ENCODE measurements around the gene MX2. TPM values are rescaled to one million over a fixed set of nuclear protein-coding genes. Genes with fewer than 3 reads are reported as not detected.
A peak's percentile ranks its signal among the peaks of the same experiment; 100 is the strongest.

MX2 gene
- total and polyA plus RNA-seq, 2 donors (not counting 1 experiment from before 2014, with no cell fraction given) = 51.2 to 64.3 TPM

DNA sequence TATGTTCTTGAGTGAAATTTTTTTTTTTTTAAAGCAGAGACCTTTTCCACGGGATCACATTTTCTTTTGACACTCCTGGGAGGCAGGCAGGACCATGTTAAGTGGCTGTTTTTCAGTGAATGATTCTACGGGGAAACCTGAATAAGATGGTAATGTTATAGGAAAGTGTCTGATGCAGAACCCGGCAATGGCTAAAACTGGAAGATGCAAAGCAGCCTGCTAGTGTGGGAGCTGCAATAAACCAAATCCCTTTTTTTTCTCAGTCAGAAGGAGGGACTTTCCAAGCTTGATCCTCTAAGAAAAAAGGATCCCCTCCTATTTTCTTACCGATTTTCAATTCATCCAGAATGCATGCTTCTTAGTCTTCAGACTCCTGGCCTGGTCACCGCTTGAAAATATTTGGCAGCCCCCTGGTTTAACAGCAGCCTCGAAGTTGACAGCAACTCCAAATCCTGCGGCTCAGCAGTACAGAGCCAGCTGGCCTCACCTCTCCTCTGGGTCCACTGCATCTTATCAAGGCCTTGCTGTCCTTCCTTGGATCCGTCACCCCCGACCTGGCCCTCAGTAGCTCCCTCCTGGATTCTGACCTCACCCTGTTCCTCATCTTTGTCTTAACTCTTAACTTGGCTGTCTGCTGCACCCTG lies 5.6 kb downstream of the MX2 start:
- no peak for DNase-seq
- H3K27ac Mint-ChIP-seq = peak overlapping the region; percentile 87
- H3K4me3 Mint-ChIP-seq = peak overlapping the region; percentile 74
- WGBS (ENCODE audit: insufficient coverage) = 37% methylated on average over 9 of the region's 9 CpGs
- H3K27me3 Mint-ChIP-seq = no peaks in the 10 kb centered on the region
- ChIA-PET CTCF (interaction anchor here (0.9 to 4.1 kb wide), 10 partner anchors 9 to 84 kb away, joined by 3 to 46 read pairs (median 4); partner anchors contain the start of gene MX1), POLR2A (interaction anchor here (0.8 to 2.7 kb wide), 4 partner anchors 56 to 84 kb away, joined by 3 to 17 read pairs (median 4); partner anchors contain the start of gene MX1)
- Histone ChIP-seq H2AFZ (ENCODE audit: insufficient read depth, low read depth, low read length, poor library complexity, severe bottlenecking) (no peak overlapping the region), H3K36me3 (replicated peaks in 1 of 2; ENCODE audit: control extremely low read depth in 1 of 2, control insufficient read depth in 1 of 2, extremely low read depth in 1 of 2, insufficient read depth in 2 of 2, low read length in 1 of 2) (peaks cover 0 to 19% of the 10 kb centered on the region in 2 experiments), H3K27ac (ENCODE audit: low read length in 2 of 2) (peak overlapping the region; percentile 69 to 88), H3K4me3 (ENCODE audit: control extremely low read depth in 1 of 5, extremely low read depth in 1 of 5, insufficient read depth in 1 of 5, low read depth in 2 of 5, low read length in 4 of 5) (peak overlapping the region; percentile 28 to 81 (median 36)), H3K4me1 (ENCODE audit: control insufficient read depth in 2 of 2, insufficient read depth in 2 of 2, low read length in 2 of 2) (peaks cover 79 to 89% of the 10 kb centered on the region in 2 donors), H3K79me2 (ENCODE audit: control insufficient read depth, insufficient read depth, low read length) (peaks cover 68% of the 10 kb centered on the region), H3K9ac (ENCODE audit: low read length) (peak overlapping the region; percentile 57), H4K20me1 (ENCODE audit: control insufficient read depth, insufficient read depth, low read length, poor library complexity, severe bottlenecking) (no peaks in the 10 kb centered on the region), H3K4me2 (replicated peaks; ENCODE audit: low read depth, low read length, poor library complexity, severe bottlenecking) (peak overlapping the region; percentile 80), H3K9me3 (ENCODE audit: control extremely low read depth in 1 of 3, control insufficient read depth in 2 of 3, insufficient read depth in 1 of 3, low read length in 2 of 3) (no peaks in the 10 kb centered on the region), H3K27me3 (replicated peaks in 1 of 4; ENCODE audit: control extremely low read depth in 1 of 4, control insufficient read depth in 3 of 4, insufficient read depth in 4 of 4, low read length in 3 of 4) (no peaks in the 10 kb centered on the region)
- TF ChIP-seq CTCF (IDR thresholded peaks at IDR 0.05) (no peak), EZH2 (IDR thresholded peaks at IDR 0.05; ENCODE audit: borderline replicate concordance, insufficient read depth, low read depth, low read length, poor library complexity, severe bottlenecking) (no peak)
- intact Hi-C loops (cut with micrococcal nuclease) = loop anchor here (5.0 to 10.0 kb wide), 3 partner anchors 85 to 867 kb away; no protein-coding TSS in a partner anchor
- no peak for ATAC-seq (ENCODE audit: low read depth)
- H3K4me1 Mint-ChIP-seq = peaks cover 90% of the 10 kb centered on the region
- H3K9me3 Mint-ChIP-seq (ENCODE audit: insufficient read depth) = no peaks in the 10 kb centered on the region

Data from B cell (primary cell).